Liver (tissue), 9 donors: ENCODE measurements around the gene SGK2. TPM values are rescaled to one million over a fixed set of nuclear protein-coding genes. Genes with fewer than 3 reads are reported as not detected.

ENCODE experiments used
- DNase-seq: peaks from one replicate; pipeline ENCODE4 v3.0.0-alpha.2; 2017; ENCODE audit warnings: low spot score
- H3K27ac ChIP-seq, 2 donors: one replicate each; pipeline ENCODE4 v1.7.0; 2013; ENCODE audit warnings: inconsistent platforms in 2 of 2, low read length in 2 of 2, control low read depth in 1 of 2, low read depth in 1 of 2, mild to moderate bottlenecking in 1 of 2
- H3K27me3 ChIP-seq, 4 donors: one replicate each; pipeline versions ENCODE4 v1.6.1 to v1.7.0; 2013; ENCODE audit warnings: low read length in 3 of 4, inconsistent platforms in 1 of 4, mild to moderate bottlenecking in 1 of 4, moderate library complexity in 1 of 4; ENCODE audit not compliant: control insufficient read depth in 4 of 4, insufficient read depth in 4 of 4
- H3K36me3 ChIP-seq, 4 donors: one replicate each; pipeline versions ENCODE4 v1.6.1 to v1.7.0; 2013; ENCODE audit warnings: low read length in 3 of 4, mild to moderate bottlenecking in 3 of 4, low read depth in 1 of 4, moderate library complexity in 1 of 4; ENCODE audit not compliant: control insufficient read depth in 4 of 4, insufficient read depth in 3 of 4
- H3K4me1 ChIP-seq, 4 donors: one replicate each; pipeline versions ENCODE4 v1.6.1 to v1.7.0; 2013; ENCODE audit warnings: low read length in 3 of 4, mild to moderate bottlenecking in 3 of 4, moderate library complexity in 1 of 4; ENCODE audit not compliant: control insufficient read depth in 4 of 4, insufficient read depth in 4 of 4
- H3K4me3 ChIP-seq, 3 donors: one replicate each; pipeline versions ENCODE4 v1.6.1 to v1.7.0; 2013; ENCODE audit warnings: low read length in 3 of 3, control low read depth in 1 of 3, low read depth in 1 of 3, mild to moderate bottlenecking in 1 of 3
- H3K9ac ChIP-seq, 2 donors: one replicate each; pipeline ENCODE4 v1.7.0; 2013; ENCODE audit warnings: low read length in 2 of 2, mild to moderate bottlenecking in 2 of 2, moderate library complexity in 2 of 2, control low read depth in 1 of 2, low read depth in 1 of 2
- H3K9me3 ChIP-seq, 4 donors: one replicate each; pipeline versions ENCODE4 v1.6.1 to v1.7.0; 2013; ENCODE audit warnings: low read length in 3 of 4; ENCODE audit not compliant: control insufficient read depth in 4 of 4
- EGR1 ChIP-seq, 2 donors: IDR thresholded peaks; 2 replicates each; pipeline ENCODE4 v1.6.1; 2016 to 2018; ENCODE audit warnings: antibody characterized with exemption in 2 of 2, low read depth in 2 of 2
- FOXA1 ChIP-seq: IDR thresholded peaks from 2 replicates; pipeline ENCODE4 v1.6.1; 2016; ENCODE audit warnings: antibody characterized with exemption
- FOXA2 ChIP-seq: IDR thresholded peaks from 2 replicates; pipeline ENCODE4 v1.6.1; 2016; ENCODE audit warnings: antibody characterized with exemption
- GABPA ChIP-seq, 2 donors: IDR thresholded peaks in 1 of 2; conservative IDR thresholded peaks in 1 of 2; 2 replicates each; pipeline ENCODE4 v1.6.1; 2016; ENCODE audit warnings: antibody characterized with exemption in 2 of 2, mild to moderate bottlenecking in 1 of 2, moderate library complexity in 1 of 2
- HNF4A ChIP-seq, 2 donors: conservative IDR thresholded peaks; 2 replicates each; pipeline ENCODE4 v1.6.1; 2016; ENCODE audit warnings: antibody characterized with exemption in 2 of 2, mild to moderate bottlenecking in 2 of 2
- HNF4G ChIP-seq: IDR thresholded peaks from 2 replicates; pipeline ENCODE4 v1.6.1; 2016; ENCODE audit warnings: antibody characterized with exemption
- JUND ChIP-seq, 2 donors: IDR thresholded peaks; 2 replicates each; pipeline ENCODE4 v1.6.1; 2016; ENCODE audit warnings: antibody characterized with exemption in 2 of 2
- RAD21 ChIP-seq, 2 donors: IDR thresholded peaks; 2 replicates each; pipeline ENCODE4 v1.6.1; 2016; ENCODE audit warnings: antibody characterized with exemption in 2 of 2, mild to moderate bottlenecking in 2 of 2
- RXRA ChIP-seq, 2 donors: IDR thresholded peaks; 2 replicates each; pipeline ENCODE4 v1.6.1; 2017 to 2018; ENCODE audit warnings: antibody characterized with exemption in 2 of 2, mild to moderate bottlenecking in 1 of 2
- SP1 ChIP-seq: IDR thresholded peaks from 2 replicates; pipeline ENCODE4 v1.6.1; 2018; ENCODE audit warnings: antibody characterized with exemption, mild to moderate bottlenecking
- TAF1 ChIP-seq: conservative IDR thresholded peaks from 2 replicates; pipeline ENCODE4 v1.6.1; 2016; ENCODE audit warnings: antibody characterized with exemption, mild to moderate bottlenecking
- YY1 ChIP-seq: IDR thresholded peaks from 2 replicates; pipeline ENCODE4 v1.6.1; 2016; ENCODE audit warnings: antibody characterized with exemption, mild to moderate bottlenecking
- WGBS: extraction: QIAGEN DNeasy Blood & Tissue Kit; methylation state at CpG from one replicate; pipeline ENCODE4 v1.1.7; 2013; 5-methylcytosine and 5-hydroxymethylcytosine counted together
- polyA plus RNA-seq, 2 donors: library from polyadenylated mRNA; stranded (reverse) in 1 of 2; unstranded in 1 of 2; fragments of 200-250 nt in 1 of 2; fragments of >200 nt in 1 of 2; fragmentation: Nextera tagmentation in 1 of 2; extraction: Ambion mirVana in 1 of 2; gene quantifications; one replicate each; pipeline versions ENCODE4 v1.2.1 to v1.2.3, GENCODE V29; 2013 to 2015
- total RNA-seq, 2 donors: library from RNA; depleted of rRNA; stranded (reverse); fragments of >200 nt; gene quantifications; one replicate each; pipeline ENCODE4 v1.2.3, GENCODE V29; 2014
- TF ChIP-seq, protein P1 (sequence below): IDR thresholded peaks from 2 replicates; pipeline ENCODE4 v1.6.1; 2016; ENCODE audit warnings: antibody characterized with exemption, mild to moderate bottlenecking
- TF ChIP-seq, protein P2 (sequence below): IDR thresholded peaks from 2 replicates; pipeline ENCODE4 v1.6.1; 2016; ENCODE audit warnings: antibody characterized with exemption
- TF ChIP-seq, protein P3 (sequence below): IDR thresholded peaks from 2 replicates; pipeline ENCODE4 v1.6.1; 2016; ENCODE audit warnings: antibody characterized with exemption
- TF ChIP-seq, protein P4 (sequence below): fragments of 150-350 bp; IDR thresholded peaks from 2 replicates; pipeline ENCODE4 v1.5.1; 2017; ENCODE audit warnings: improper control_type of control experiment, low read depth, low read length; ENCODE audit not compliant: missing input control
- donor health status: healthy.
- donor health status: healthy.
- donor health status: healthy.
- donor health status: healthy.
- donor health status: healthy.

The SGK2 gene
- total and polyA plus RNA-seq, 4 donors = 22.9 to 253 (median 60.3) TPM

DNA sequence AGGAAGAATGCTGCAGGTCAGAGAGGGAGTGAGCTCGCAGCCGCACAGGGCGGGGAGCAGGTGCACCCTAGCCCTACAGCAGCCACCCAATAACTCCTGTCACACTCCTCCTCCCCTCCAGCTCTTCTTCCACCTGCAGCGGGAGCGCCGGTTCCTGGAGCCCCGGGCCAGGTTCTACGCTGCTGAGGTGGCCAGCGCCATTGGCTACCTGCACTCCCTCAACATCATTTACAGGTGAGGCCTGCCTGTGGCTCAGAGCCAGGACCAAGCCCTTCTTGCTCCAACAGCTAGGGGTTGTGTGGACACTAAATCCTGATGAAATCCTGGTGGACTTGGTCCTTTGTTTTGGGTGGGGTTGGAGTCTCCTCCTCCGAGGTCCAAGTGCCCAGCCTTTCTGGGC lies 11.7 kb downstream of the SGK2 start:
- WGBS = 76% methylated on average over 10 of the region's 10 CpGs

DNA sequence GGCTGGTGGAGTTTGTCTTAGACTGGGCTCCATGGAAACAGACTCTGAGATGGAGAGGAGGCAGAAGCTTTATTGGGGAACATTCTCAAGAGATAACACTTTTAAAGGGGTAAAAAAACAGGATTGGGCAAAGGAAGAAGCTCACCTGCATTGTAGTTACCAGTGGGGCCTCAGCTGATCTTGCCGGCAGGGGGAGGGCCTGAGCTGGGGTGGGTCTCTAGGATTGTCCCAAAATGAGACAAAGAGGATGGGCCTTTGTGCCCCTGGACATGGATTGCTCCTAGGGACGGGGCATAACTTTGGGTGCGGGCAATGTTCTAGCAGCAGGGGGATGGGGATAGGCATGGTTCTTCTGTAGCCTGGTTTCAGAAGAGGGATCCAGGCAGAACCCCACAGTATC lies 12.5 kb downstream of the SGK2 start:
- H3K4me1 ChIP-seq = peaks cover 0 to 2% (median 0%) of the 10 kb centered on the region in 4 donors
- peaks cover 10 to 79% (median 56%) of the 10 kb centered on the region in 4 donors for H3K36me3 ChIP-seq
- H3K9ac ChIP-seq = no peak overlapping the region
- TF ChIP-seq RXRA (IDR thresholded peaks at IDR 0.05) (no peak), RAD21 (IDR thresholded peaks at IDR 0.05) (no peak), TAF1 (no peak), GABPA (IDR thresholded peaks at IDR 0.05 in 1 of 2, conservative IDR thresholded peaks at IDR 0.05 in 1 of 2) (no peak), SP1 (no peak), HNF4G (no peak), FOXA2 (no peak), EGR1 (IDR thresholded peaks at IDR 0.05; ENCODE audit: low read depth in 2 of 2) (no peak), JUND (IDR thresholded peaks at IDR 0.05) (no peak), YY1 (no peak), FOXA1 (no peak)
- TF ChIP-seq, protein P1, sequence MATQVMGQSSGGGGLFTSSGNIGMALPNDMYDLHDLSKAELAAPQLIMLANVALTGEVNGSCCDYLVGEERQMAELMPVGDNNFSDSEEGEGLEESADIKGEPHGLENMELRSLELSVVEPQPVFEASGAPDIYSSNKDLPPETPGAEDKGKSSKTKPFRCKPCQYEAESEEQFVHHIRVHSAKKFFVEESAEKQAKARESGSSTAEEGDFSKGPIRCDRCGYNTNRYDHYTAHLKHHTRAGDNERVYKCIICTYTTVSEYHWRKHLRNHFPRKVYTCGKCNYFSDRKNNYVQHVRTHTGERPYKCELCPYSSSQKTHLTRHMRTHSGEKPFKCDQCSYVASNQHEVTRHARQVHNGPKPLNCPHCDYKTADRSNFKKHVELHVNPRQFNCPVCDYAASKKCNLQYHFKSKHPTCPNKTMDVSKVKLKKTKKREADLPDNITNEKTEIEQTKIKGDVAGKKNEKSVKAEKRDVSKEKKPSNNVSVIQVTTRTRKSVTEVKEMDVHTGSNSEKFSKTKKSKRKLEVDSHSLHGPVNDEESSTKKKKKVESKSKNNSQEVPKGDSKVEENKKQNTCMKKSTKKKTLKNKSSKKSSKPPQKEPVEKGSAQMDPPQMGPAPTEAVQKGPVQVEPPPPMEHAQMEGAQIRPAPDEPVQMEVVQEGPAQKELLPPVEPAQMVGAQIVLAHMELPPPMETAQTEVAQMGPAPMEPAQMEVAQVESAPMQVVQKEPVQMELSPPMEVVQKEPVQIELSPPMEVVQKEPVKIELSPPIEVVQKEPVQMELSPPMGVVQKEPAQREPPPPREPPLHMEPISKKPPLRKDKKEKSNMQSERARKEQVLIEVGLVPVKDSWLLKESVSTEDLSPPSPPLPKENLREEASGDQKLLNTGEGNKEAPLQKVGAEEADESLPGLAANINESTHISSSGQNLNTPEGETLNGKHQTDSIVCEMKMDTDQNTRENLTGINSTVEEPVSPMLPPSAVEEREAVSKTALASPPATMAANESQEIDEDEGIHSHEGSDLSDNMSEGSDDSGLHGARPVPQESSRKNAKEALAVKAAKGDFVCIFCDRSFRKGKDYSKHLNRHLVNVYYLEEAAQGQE = no peak
- TF ChIP-seq, protein P2, sequence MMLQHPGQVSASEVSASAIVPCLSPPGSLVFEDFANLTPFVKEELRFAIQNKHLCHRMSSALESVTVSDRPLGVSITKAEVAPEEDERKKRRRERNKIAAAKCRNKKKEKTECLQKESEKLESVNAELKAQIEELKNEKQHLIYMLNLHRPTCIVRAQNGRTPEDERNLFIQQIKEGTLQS = no peak
- TF ChIP-seq, protein P3, sequence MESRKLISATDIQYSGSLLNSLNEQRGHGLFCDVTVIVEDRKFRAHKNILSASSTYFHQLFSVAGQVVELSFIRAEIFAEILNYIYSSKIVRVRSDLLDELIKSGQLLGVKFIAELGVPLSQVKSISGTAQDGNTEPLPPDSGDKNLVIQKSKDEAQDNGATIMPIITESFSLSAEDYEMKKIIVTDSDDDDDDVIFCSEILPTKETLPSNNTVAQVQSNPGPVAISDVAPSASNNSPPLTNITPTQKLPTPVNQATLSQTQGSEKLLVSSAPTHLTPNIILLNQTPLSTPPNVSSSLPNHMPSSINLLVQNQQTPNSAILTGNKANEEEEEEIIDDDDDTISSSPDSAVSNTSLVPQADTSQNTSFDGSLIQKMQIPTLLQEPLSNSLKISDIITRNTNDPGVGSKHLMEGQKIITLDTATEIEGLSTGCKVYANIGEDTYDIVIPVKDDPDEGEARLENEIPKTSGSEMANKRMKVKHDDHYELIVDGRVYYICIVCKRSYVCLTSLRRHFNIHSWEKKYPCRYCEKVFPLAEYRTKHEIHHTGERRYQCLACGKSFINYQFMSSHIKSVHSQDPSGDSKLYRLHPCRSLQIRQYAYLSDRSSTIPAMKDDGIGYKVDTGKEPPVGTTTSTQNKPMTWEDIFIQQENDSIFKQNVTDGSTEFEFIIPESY = no peak
- TF ChIP-seq, protein P4, sequence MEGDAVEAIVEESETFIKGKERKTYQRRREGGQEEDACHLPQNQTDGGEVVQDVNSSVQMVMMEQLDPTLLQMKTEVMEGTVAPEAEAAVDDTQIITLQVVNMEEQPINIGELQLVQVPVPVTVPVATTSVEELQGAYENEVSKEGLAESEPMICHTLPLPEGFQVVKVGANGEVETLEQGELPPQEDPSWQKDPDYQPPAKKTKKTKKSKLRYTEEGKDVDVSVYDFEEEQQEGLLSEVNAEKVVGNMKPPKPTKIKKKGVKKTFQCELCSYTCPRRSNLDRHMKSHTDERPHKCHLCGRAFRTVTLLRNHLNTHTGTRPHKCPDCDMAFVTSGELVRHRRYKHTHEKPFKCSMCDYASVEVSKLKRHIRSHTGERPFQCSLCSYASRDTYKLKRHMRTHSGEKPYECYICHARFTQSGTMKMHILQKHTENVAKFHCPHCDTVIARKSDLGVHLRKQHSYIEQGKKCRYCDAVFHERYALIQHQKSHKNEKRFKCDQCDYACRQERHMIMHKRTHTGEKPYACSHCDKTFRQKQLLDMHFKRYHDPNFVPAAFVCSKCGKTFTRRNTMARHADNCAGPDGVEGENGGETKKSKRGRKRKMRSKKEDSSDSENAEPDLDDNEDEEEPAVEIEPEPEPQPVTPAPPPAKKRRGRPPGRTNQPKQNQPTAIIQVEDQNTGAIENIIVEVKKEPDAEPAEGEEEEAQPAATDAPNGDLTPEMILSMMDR = no peak
- H3K27me3 ChIP-seq = no peaks in the 10 kb centered on the region
- no peaks in the 10 kb centered on the region for H3K9me3 ChIP-seq
- DNase-seq = no peak
- H3K27ac ChIP-seq = no peak overlapping the region
- no peak overlapping the region for H3K4me3 ChIP-seq
- 95% methylated on average over 3 of the region's 3 CpGs for WGBS

More for the DNA sequence above, 11.7 kb downstream of the SGK2 start:
- Histone ChIP-seq H3K36me3 (peaks cover 10 to 79% (median 54%) of the 10 kb centered on the region in 4 donors), H3K4me3 (no peak overlapping the region), H3K27ac (no peak overlapping the region), H3K4me1 (peaks cover 0 to 2% (median 0%) of the 10 kb centered on the region in 4 donors), H3K9me3 (no peaks in the 10 kb centered on the region), H3K9ac (no peak overlapping the region), H3K27me3 (no peaks in the 10 kb centered on the region)
- no peak for DNase-seq
- no peak for TF ChIP-seq FOXA1
- TF ChIP-seq HNF4A (conservative IDR thresholded peaks at IDR 0.05) = peak; percentile 36 to 37
- no peak for TF ChIP-seq RAD21 (IDR thresholded peaks at IDR 0.05)
- TF ChIP-seq HNF4G = no peak
- TF ChIP-seq, protein P2 = no peak
- TF ChIP-seq RXRA (IDR thresholded peaks at IDR 0.05) = peak in 1 of 2 donors; percentile 6
